H1 (cell line): Measurements from ENCODE around the gene AIPL1. TPM values are rescaled to one million over a fixed set of nuclear protein-coding genes. Genes with fewer than 3 reads are reported as not detected.
A peak's percentile ranks its signal among the peaks of the same experiment; 100 is the strongest.

Experiments
- CTCF ChIA-PET: fragments of 300-600 bp; sonication (Branson Sonifier 250); formaldehyde crosslinking; loops from one replicate; lab custom pipeline; 2021; ENCODE audit not compliant: partially characterized antibody; lab: Charles Lee
- POLR2A ChIA-PET: fragments of 300-600 bp; sonication (Branson Sonifier 250); formaldehyde crosslinking; loops from one replicate; lab custom pipeline; 2021; ENCODE audit warnings: inconsistent platforms; ENCODE audit not compliant: partially characterized antibody; lab: Charles Lee
- DNase-seq, 2 experiments: peaks; one replicate each; pipeline versions ENCODE4 v3.0.0 to v3.0.0-alpha.2; 2010 to 2022; ENCODE audit warnings: low spot score in 2 of 2, low read depth in 1 of 2, mixed read lengths in 1 of 2
- FAIRE-seq: peaks from 2 replicates; lab custom pipeline; 2011; peaks lifted over from hg19 to GRCh38; lab: Jason Lieb, UNC
- H2AFZ ChIP-seq: 2 replicates; pipeline ENCODE4 v1.8.1; 2012; ENCODE audit warnings: low read length, inconsistent platforms
- H2AK5ac ChIP-seq: 2 replicates; pipeline ENCODE4 v1.6.1; 2013; ENCODE audit warnings: low read depth, low read length
- H2BK120ac ChIP-seq: replicated peaks from 2 replicates; pipeline ENCODE3; 2013; ENCODE audit warnings: low read depth, low read length, inconsistent platforms
- H2BK12ac ChIP-seq: 2 replicates; pipeline ENCODE4 v1.6.1; 2013; ENCODE audit warnings: low read depth, low read length
- H2BK15ac ChIP-seq: 2 replicates; pipeline ENCODE4 v1.6.1; 2013; ENCODE audit warnings: low read length
- H2BK20ac ChIP-seq: 2 replicates; pipeline ENCODE4 v1.6.1; 2013; ENCODE audit warnings: low read length
- H2BK5ac ChIP-seq: 2 replicates; pipeline ENCODE4 v1.6.1; 2013; ENCODE audit warnings: low read depth, low read length
- H3K14ac ChIP-seq: 2 replicates; pipeline ENCODE4 v1.6.1; 2013; ENCODE audit warnings: inconsistent platforms; ENCODE audit not compliant: insufficient read length
- H3K18ac ChIP-seq: 2 replicates; pipeline ENCODE4 v1.6.1; 2013; ENCODE audit warnings: low read length; ENCODE audit errors: extremely low read depth
- H3K23ac ChIP-seq: 2 replicates; pipeline ENCODE4 v1.6.1; 2013; ENCODE audit warnings: inconsistent platforms; ENCODE audit not compliant: insufficient read length
- H3K23me2 ChIP-seq: 2 replicates; pipeline ENCODE4 v1.6.1; 2013; ENCODE audit warnings: low read depth, low read length
- H3K27ac ChIP-seq: 2 replicates; pipeline ENCODE4 v1.6.1; 2011; ENCODE audit warnings: low read depth, low read length, inconsistent platforms
- H3K27me3 ChIP-seq, 4 experiments: replicated peaks in 1 of 4; 1 replicate in 1 of 4; 2 replicates in 3 of 4; pipeline versions ENCODE4 v1.6.1 to v1.8.1; 2011 to 2013; ENCODE audit warnings: low read length in 3 of 4, mild to moderate bottlenecking in 3 of 4, inconsistent platforms in 2 of 4, mixed read lengths in 2 of 4, moderate library complexity in 1 of 4; ENCODE audit not compliant: control insufficient read depth in 3 of 4, insufficient read depth in 3 of 4; ENCODE audit errors: extremely low read depth in 1 of 4
- H3K36me3 ChIP-seq, 4 experiments: 2 replicates each; pipeline versions ENCODE4 v1.6.1 to v1.8.1; 2011 to 2013; ENCODE audit warnings: mild to moderate bottlenecking in 4 of 4, low read length in 3 of 4, moderate library complexity in 2 of 4, control low read depth in 1 of 4, inconsistent platforms in 1 of 4; ENCODE audit not compliant: insufficient read depth in 4 of 4, control insufficient read depth in 2 of 4
- H3K4ac ChIP-seq: replicated peaks from 2 replicates; pipeline ENCODE3; 2013; ENCODE audit warnings: low read length, low read depth, mixed read lengths, inconsistent platforms; ENCODE audit not compliant: insufficient read length
- H3K4me1 ChIP-seq, 4 experiments: replicated peaks in 1 of 4; 1 replicate in 1 of 4; 2 replicates in 3 of 4; pipeline versions ENCODE4 v1.6.1 to v1.8.1; 2011 to 2013; ENCODE audit warnings: low read length in 3 of 4, inconsistent platforms in 2 of 4, mixed read lengths in 1 of 4; ENCODE audit not compliant: insufficient read depth in 4 of 4, control insufficient read depth in 3 of 4
- H3K4me2 ChIP-seq, 2 experiments: 2 replicates each; pipeline versions ENCODE4 v1.6.1 to v1.8.1; 2011 to 2013; ENCODE audit warnings: low read depth in 2 of 2, low read length in 2 of 2, control low read depth in 1 of 2, inconsistent platforms in 1 of 2, mild to moderate bottlenecking in 1 of 2; ENCODE audit not compliant: insufficient read depth in 1 of 2
- H3K4me3 ChIP-seq, 4 experiments: fragments of 200-600, 300-600 bp in 1 of 4; sonication (generic), shearing (Covaris generic), sonication (Bioruptor Twin) in 1 of 4; 2 replicates each; pipeline versions ENCODE4 v1.5.1 to v1.8.1; 2011 to 2016; ENCODE audit warnings: low read length in 4 of 4, low read depth in 3 of 4, control low read depth in 2 of 4, inconsistent platforms in 2 of 4, mild to moderate bottlenecking in 2 of 4, mixed read lengths in 1 of 4, moderate library complexity in 1 of 4; ENCODE audit not compliant: insufficient read depth in 2 of 4; ENCODE audit errors: extremely low read depth in 1 of 4
- H3K56ac ChIP-seq: replicated peaks from 2 replicates; pipeline ENCODE3; 2013; ENCODE audit warnings: low read depth, mild to moderate bottlenecking, mixed read lengths, low read length, inconsistent platforms; ENCODE audit not compliant: insufficient read length
- H3K79me1 ChIP-seq: 2 replicates; pipeline ENCODE4 v1.6.1; 2013; ENCODE audit warnings: low read depth, low read length, control low read depth
- H3K79me2 ChIP-seq, 2 experiments: 2 replicates each; pipeline versions ENCODE4 v1.6.1 to v1.8.1; 2012 to 2013; ENCODE audit warnings: low read length in 2 of 2, mild to moderate bottlenecking in 2 of 2, inconsistent platforms in 1 of 2; ENCODE audit not compliant: insufficient read depth in 2 of 2, control insufficient read depth in 1 of 2
- H3K9ac ChIP-seq, 4 experiments: replicated peaks in 1 of 4; 1 replicate in 1 of 4; 2 replicates in 3 of 4; pipeline versions ENCODE4 v1.6.1 to v1.8.1; 2011 to 2013; ENCODE audit warnings: low read depth in 3 of 4, low read length in 3 of 4, control low read depth in 2 of 4, mild to moderate bottlenecking in 2 of 4, moderate library complexity in 2 of 4, inconsistent platforms in 1 of 4; ENCODE audit errors: extremely low read depth in 1 of 4
- H3K9me3 ChIP-seq, 2 experiments: 2 replicates each; pipeline versions ENCODE4 v1.6.1 to v1.8.1; 2012 to 2013; ENCODE audit warnings: mild to moderate bottlenecking in 2 of 2, moderate library complexity in 2 of 2, control low read depth in 1 of 2, inconsistent platforms in 1 of 2, low read depth in 1 of 2, low read length in 1 of 2, mixed read lengths in 1 of 2; ENCODE audit not compliant: insufficient read depth in 2 of 2
- H4K20me1 ChIP-seq, 2 experiments: replicated peaks in 1 of 2; 2 replicates each; pipeline versions ENCODE3 to v1.8.1; 2011 to 2013; ENCODE audit warnings: inconsistent platforms in 2 of 2, low read length in 2 of 2, mild to moderate bottlenecking in 1 of 2; ENCODE audit not compliant: insufficient read depth in 2 of 2, control insufficient read depth in 1 of 2
- H4K5ac ChIP-seq: 2 replicates; pipeline ENCODE4 v1.6.1; 2013; ENCODE audit warnings: low read length, low read depth, mixed read lengths, inconsistent platforms; ENCODE audit not compliant: insufficient read length
- H4K8ac ChIP-seq: 2 replicates; pipeline ENCODE4 v1.8.0; 2013; ENCODE audit warnings: mild to moderate bottlenecking, moderate library complexity, low read length, inconsistent platforms; ENCODE audit not compliant: insufficient read depth; ENCODE audit errors: extremely low read depth
- H4K91ac ChIP-seq: replicated peaks from 2 replicates; pipeline ENCODE3; 2013; ENCODE audit warnings: low read length, mixed read lengths, inconsistent platforms; ENCODE audit not compliant: insufficient read length
- CEBPB ChIP-seq: IDR thresholded peaks from 2 replicates; pipeline ENCODE4 v1.6.1; 2012; ENCODE audit warnings: low read depth, low read length
- EGR1 ChIP-seq: IDR thresholded peaks from 2 replicates; pipeline ENCODE4 v1.6.1; 2011; ENCODE audit warnings: low read depth, low read length, borderline replicate concordance
- EP300 ChIP-seq, 2 experiments: IDR thresholded peaks; 1 replicate in 1 of 2; 2 replicates in 1 of 2; pipeline ENCODE4 v1.6.1; 2011 to 2012; ENCODE audit warnings: low read depth in 2 of 2, low read length in 2 of 2, mild to moderate bottlenecking in 2 of 2, borderline replicate concordance in 1 of 2, inconsistent platforms in 1 of 2, moderate library complexity in 1 of 2
- HDAC6 ChIP-seq: IDR thresholded peaks from one replicate; pipeline ENCODE4 v1.7.1; 2012; ENCODE audit warnings: low read depth, mild to moderate bottlenecking, inconsistent platforms, low read length, moderate library complexity
- MAX ChIP-seq: IDR thresholded peaks from 2 replicates; pipeline ENCODE4 v1.6.1; 2012; ENCODE audit warnings: inconsistent platforms
- POLR2A ChIP-seq, 2 experiments: IDR thresholded peaks; 1 replicate in 1 of 2; 2 replicates in 1 of 2; pipeline ENCODE4 v1.6.1; 2011; ENCODE audit warnings: low read depth in 2 of 2, low read length in 2 of 2, mild to moderate bottlenecking in 2 of 2; ENCODE audit errors: control extremely low read depth in 1 of 2
- POLR2AphosphoS5 ChIP-seq: IDR thresholded peaks from 2 replicates; pipeline ENCODE4 v1.6.1; 2011; ENCODE audit warnings: low read depth, low read length
- RXRA ChIP-seq: IDR thresholded peaks from 2 replicates; pipeline ENCODE4 v1.6.1; 2011; ENCODE audit warnings: low read depth, mild to moderate bottlenecking, low read length, moderate library complexity; ENCODE audit not compliant: insufficient read depth
- WGBS, 2 experiments: shearing (Covaris generic) in 1 of 2; methylation state at CpG; one replicate each; pipeline versions ENCODE4 v1.1.6 to v1.1.7; 2013 to 2015; ENCODE audit warnings: low lambda C conversion rate in 2 of 2, mixed read lengths in 2 of 2, inconsistent platforms in 1 of 2, low coverage in 1 of 2, missing lambda C conversion rate in 1 of 2; ENCODE audit not compliant: insufficient replicate concordance in 2 of 2, insufficient coverage in 1 of 2, insufficient read length in 1 of 2; ENCODE audit errors: extremely low coverage in 1 of 2, missing lambda C conversion rate in 1 of 2; 5-methylcytosine and 5-hydroxymethylcytosine counted together
- polyA plus RNA-seq, 7 experiments: library from polyadenylated mRNA; depleted of rRNA in 3 of 7; stranded (reverse) in 5 of 7; unstranded in 2 of 7; fragments of >200 nt in 5 of 7; fragments of 200-250 nt in 2 of 7; gene quantifications; 1 replicate in 5 of 7; 2 replicates in 1 of 7; 4 replicates in 1 of 7; pipeline versions ENCODE4 v1.2.1 to v1.2.3, GENCODE V29; 2011 to 2013; ENCODE audit warnings: missing spikeins in 2 of 7, mixed read lengths in 2 of 7
- total RNA-seq: library from RNA; stranded (reverse); fragmentation: NEBNext Ultra II Directional; extraction: Animal tissue kit (Norgen Biotek cat#: 25700); gene quantifications from 2 replicates; pipeline ENCODE4 v1.2.1, GENCODE V29; 2021

Gene AIPL1
- total and polyA plus RNA-seq, 2 of the 8 experiments (the other 6 are each of a cell fraction or from before 2014, with no cell fraction given): 0.56 to 0.71 TPM

- Histone ChIP-seq H3K4me2 (no peak overlapping the region), H2BK15ac (no peak overlapping the region), H3K4me1 (peaks cover 4 to 48% (median 37%) of the 10 kb centered on the region in 4 experiments), H3K79me2 (no peaks in the 10 kb centered on the region), H3K27me3 (no peaks in the 10 kb centered on the region; a peak in 3 of 7 replicates), H3K18ac (no peak overlapping the region), H2BK5ac (peak overlapping the region; percentile 52; the same call in 1 of the 2 replicates), H4K20me1 (no peaks in the 10 kb centered on the region), H2BK12ac (peak overlapping the region; percentile 94; the same call in 1 of the 2 replicates), H2AK5ac (no peak overlapping the region), H3K56ac (no peak overlapping the region), H3K27ac (no peak overlapping the region), H3K4me3 (no peak overlapping the region), H4K91ac (no peak overlapping the region), H2BK20ac (no peak overlapping the region), H3K9me3 (no peaks in the 10 kb centered on the region), H3K79me1 (no peaks in the 10 kb centered on the region), H3K14ac (no peak overlapping the region), H3K9ac (no peak overlapping the region), H4K8ac (no peak overlapping the region; the same call in 1 of the 2 replicates), H3K23ac (no peak overlapping the region), H2BK120ac (no peak overlapping the region), H2AFZ (no peak overlapping the region), H4K5ac (no peak overlapping the region), H3K23me2 (peaks cover 12% of the 10 kb centered on the region), H3K36me3 (no peaks in the 10 kb centered on the region), H3K4ac (no peak overlapping the region)
- no peak for TF ChIP-seq POLR2AphosphoS5
- no peak for TF ChIP-seq RXRA
- no peak for TF ChIP-seq POLR2A (IDR thresholded peaks at IDR 0.05; ENCODE audit: control extremely low read depth in 1 of 2, low read depth in 2 of 2, low read length in 2 of 2)
- no peak for TF ChIP-seq EP300 (IDR thresholded peaks at IDR 0.05; ENCODE audit: borderline replicate concordance in 1 of 2, low read depth in 2 of 2, low read length in 2 of 2)
- TF ChIP-seq CEBPB: no peak
- no peak for TF ChIP-seq MAX
- no peak for TF ChIP-seq EGR1
- TF ChIP-seq HDAC6: no peak
- POLR2A ChIA-PET: interaction anchor here (0.7 to 7.4 kb wide), 4 partner anchors 8 to 111 kb away, joined by 3 to 34 read pairs (median 4); partner anchors contain the start of gene PIMREG
- WGBS, 2 experiments: 81% methylated on average over 10 of the region's 10 CpGs; no CpG with 5 or more reads in 1 of the 2 experiments
- FAIRE-seq: no peak
- DNase-seq: no peak
- CTCF ChIA-PET: interaction anchor here (0.6 to 8.3 kb wide), 4 partner anchors 9 to 1203 kb away, joined by 3 to 68 read pairs (median 4); no protein-coding TSS in a partner anchor
These were observed 23.0 kb upstream of the AIPL1 start for GRCh38 chr17:6457688-6458459.
